Measurements from ENCODE around the gene STK17A. TPM values are rescaled to one million over a fixed set of nuclear protein-coding genes. Genes with fewer than 3 reads are reported as not detected.

STK17A gene
- total RNA-seq, 1 experiment from 2014 or later = 21.3 TPM

DNA sequence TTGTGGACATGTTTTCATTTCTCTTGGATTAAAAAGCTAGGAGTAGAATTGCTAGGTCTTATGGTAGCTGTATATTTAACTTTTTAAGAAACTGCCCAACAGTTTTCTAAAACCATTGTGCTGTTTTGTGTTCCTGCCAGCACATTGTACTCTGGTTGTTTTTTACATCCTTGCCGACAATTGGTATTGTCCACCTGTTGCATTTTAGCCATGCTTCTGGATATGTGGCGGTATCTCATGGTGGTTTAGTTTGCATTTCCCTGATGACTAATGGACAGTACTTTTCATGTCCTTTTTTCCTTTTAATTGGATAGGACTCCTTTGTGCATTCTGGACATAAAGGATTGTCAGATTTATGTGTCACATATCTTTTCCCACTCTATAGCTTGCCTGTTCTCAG is 45.5 kb downstream of the STK17A start:
- H3K9me3 ChIP-seq (ENCODE audit: control insufficient read depth, insufficient read depth, low read depth, low read length) = no peaks in the 10 kb centered on the region
- CTCF ChIA-PET = no interaction called here
- POLR2A ChIA-PET = no interaction called here
- H3K36me3 ChIP-seq (ENCODE audit: control insufficient read depth, insufficient read depth, low read length) = peaks cover 16% of the 10 kb centered on the region
- BruUV-seq (replicated peaks) = no TSS peak
- no peaks in the 10 kb centered on the region for H3K4me1 ChIP-seq (ENCODE audit: control insufficient read depth, insufficient read depth, low read length)
- TF ChIP-seq POLR2AphosphoS5 (IDR thresholded peaks at IDR 0.05; ENCODE audit: low read depth, low read length) (no peak), REST (IDR thresholded peaks at IDR 0.05; ENCODE audit: insufficient read depth in 1 of 2, low read depth in 2 of 2, low read length in 1 of 2) (no peak), CTCF (IDR thresholded peaks at IDR 0.05) (no peak)
- H3K4me3 ChIP-seq (ENCODE audit: low read depth in 2 of 2, low read length in 2 of 2) = no peak overlapping the region
- DNase-seq (ENCODE audit: low read depth, low spot score) = no peak
- no peaks in the 10 kb centered on the region for H3K27me3 ChIP-seq (ENCODE audit: control insufficient read depth, insufficient read depth, low read length)
- no peak overlapping the region for H3K27ac ChIP-seq (ENCODE audit: low read length)
- intact Hi-C loops (cut with micrococcal nuclease; ENCODE audit: unreplicated experiment) = no loop called here
- ATAC-seq = no peak
- in situ Hi-C loops (cut with HindIII; ENCODE audit: low pct_unique_long_range_greater_than_20kb, low sequenced_read_pairs) = no loop called here

DNA sequence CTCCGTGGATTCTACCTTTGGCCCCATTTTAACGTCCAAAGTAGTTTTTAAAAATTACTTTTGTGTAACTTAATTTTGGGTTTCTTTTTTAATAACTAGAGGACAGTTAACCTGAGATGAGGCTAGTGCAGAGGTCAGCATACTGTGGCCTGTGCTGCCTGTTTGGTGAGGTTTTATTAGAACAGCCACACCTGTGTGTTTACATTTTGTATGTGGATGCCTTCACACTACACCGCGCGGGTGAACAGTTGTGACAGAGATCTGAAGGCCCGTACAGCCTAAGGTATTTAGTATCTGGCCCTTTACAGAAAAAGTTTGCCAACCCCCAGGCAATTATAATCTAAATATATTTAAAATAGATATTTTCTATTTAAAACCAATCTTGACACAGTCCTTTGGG is 46.9 kb downstream of the STK17A start:
- Histone ChIP-seq H3K9me3 (ENCODE audit: control insufficient read depth, insufficient read depth, low read depth, low read length) (no peaks in the 10 kb centered on the region), H3K4me3 (ENCODE audit: low read depth in 2 of 2, low read length in 2 of 2) (no peak overlapping the region), H3K4me1 (ENCODE audit: control insufficient read depth, insufficient read depth, low read length) (no peaks in the 10 kb centered on the region), H3K27me3 (ENCODE audit: control insufficient read depth, insufficient read depth, low read length) (no peaks in the 10 kb centered on the region), H3K27ac (ENCODE audit: low read length) (no peak overlapping the region), H3K36me3 (ENCODE audit: control insufficient read depth, insufficient read depth, low read length) (peaks cover 2% of the 10 kb centered on the region)
- ATAC-seq (no peak), DNase-seq (ENCODE audit: low read depth, low spot score) (no peak)
- no TSS peak for BruUV-seq (replicated peaks)
- intact Hi-C loops (cut with micrococcal nuclease; ENCODE audit: unreplicated experiment) = no loop called here
- in situ Hi-C loops (cut with HindIII; ENCODE audit: low pct_unique_long_range_greater_than_20kb, low sequenced_read_pairs) = no loop called here
- TF ChIP-seq REST (IDR thresholded peaks at IDR 0.05; ENCODE audit: insufficient read depth in 1 of 2, low read depth in 2 of 2, low read length in 1 of 2) = no peak
- TF ChIP-seq POLR2AphosphoS5 (IDR thresholded peaks at IDR 0.05; ENCODE audit: low read depth, low read length) = no peak
- no peak for TF ChIP-seq CTCF (IDR thresholded peaks at IDR 0.05)
- POLR2A ChIA-PET = no interaction called here
- CTCF ChIA-PET = no interaction called here
